ENCODE data around the gene PPP1R37. TPM values are rescaled to one million over a fixed set of nuclear protein-coding genes. Genes with fewer than 3 reads are reported as not detected.

PPP1R37 gene
- total RNA-seq, 4 donors from 2014 or later, result 17.2 to 32.4 (median 17.8) TPM

DNA sequence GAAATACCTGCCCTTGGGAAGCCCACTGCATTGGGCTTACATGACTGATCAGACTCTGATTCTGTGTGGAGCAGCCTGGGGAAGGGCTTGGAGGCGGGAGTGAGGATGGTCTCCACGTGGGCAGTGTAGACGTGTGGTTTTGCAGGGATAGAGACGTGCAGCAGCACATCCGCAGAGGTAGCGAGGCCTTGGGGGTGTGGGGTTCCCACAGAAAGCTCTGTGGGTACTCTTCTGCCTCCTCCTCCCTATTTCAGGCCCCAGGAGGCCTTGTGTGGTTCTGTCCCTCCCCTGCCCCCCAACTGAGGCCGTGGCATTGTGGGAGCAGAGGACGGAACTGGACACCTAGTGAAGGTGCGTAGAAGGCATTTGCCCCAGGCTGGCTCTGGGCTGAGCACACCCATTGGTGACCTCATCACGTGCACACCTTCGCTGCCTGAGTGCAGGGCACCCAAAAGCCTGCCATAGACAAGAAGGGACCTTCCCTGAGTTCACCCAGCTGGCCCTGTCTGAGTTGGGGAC, 28.9 kb downstream of the PPP1R37 start:
- TF ChIP-seq, protein P1, sequence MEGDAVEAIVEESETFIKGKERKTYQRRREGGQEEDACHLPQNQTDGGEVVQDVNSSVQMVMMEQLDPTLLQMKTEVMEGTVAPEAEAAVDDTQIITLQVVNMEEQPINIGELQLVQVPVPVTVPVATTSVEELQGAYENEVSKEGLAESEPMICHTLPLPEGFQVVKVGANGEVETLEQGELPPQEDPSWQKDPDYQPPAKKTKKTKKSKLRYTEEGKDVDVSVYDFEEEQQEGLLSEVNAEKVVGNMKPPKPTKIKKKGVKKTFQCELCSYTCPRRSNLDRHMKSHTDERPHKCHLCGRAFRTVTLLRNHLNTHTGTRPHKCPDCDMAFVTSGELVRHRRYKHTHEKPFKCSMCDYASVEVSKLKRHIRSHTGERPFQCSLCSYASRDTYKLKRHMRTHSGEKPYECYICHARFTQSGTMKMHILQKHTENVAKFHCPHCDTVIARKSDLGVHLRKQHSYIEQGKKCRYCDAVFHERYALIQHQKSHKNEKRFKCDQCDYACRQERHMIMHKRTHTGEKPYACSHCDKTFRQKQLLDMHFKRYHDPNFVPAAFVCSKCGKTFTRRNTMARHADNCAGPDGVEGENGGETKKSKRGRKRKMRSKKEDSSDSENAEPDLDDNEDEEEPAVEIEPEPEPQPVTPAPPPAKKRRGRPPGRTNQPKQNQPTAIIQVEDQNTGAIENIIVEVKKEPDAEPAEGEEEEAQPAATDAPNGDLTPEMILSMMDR (IDR thresholded peaks at IDR 0.05; ENCODE audit: low read depth), result no peak

DNA sequence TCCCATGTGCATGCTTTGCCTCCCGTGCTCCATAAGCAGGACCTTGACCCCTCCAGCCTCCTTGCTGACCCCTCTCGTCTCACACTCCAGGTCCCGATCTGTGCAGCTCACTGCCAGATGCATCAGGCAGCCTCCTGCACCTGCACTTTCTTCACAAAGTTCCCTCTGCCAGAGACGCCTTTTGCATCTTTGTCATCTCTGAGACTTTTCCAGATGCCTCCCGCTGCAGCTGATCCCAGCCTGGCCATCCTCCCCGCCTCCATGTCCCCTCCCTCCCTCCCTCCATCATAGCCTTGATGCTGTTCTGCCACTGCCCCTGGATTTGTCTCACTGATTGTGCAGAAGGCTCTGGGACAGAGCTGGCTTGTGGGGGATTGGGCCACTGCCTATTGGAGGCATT, 29.9 kb downstream of the PPP1R37 start:
- TF ChIP-seq, protein P1 (IDR thresholded peaks at IDR 0.05; ENCODE audit: low read depth), result no peak

DNA sequence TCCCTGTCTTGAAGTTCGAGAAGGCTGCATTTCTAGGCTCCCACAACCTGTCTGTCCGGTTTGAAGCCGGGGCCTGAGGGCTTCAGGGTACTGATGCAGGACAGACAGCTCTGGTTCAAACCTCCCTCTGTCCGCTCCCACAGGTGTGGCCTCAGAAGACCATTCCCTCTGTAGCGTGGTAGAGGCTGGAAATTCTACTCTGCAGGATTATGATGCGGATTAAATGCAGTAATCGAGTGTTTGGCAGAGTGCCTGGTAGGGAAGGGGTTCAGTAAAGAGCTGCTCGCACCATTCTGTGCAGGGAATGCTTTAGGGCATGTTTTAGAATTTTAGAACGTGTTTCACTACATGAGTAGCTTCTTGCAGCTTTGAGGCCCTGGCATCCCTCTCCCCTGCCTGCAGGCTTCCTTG, 30.5 kb downstream of the PPP1R37 start:
- TF ChIP-seq, protein P1 (IDR thresholded peaks at IDR 0.05; ENCODE audit: low read depth), result no peak

DNA sequence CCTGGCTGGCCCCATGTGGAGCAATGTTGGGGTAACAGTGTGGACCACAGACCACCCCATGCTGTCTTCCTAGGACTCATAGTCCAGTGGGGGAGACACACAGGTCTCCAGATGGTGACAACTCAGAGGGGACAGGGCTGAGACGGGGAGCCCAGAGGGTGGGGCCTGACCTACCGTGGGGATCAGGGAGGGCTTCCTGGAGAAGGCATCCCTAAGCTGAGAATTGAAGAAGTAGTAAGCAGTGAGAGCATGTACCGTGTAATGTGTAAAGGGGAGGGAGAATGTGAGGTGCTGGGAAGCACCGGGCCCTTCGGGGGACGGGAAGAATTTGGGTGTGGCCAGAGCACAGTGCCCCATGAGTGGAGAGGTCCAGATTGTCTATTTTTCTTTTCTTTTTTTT, 31.0 kb downstream of the PPP1R37 start:
- TF ChIP-seq, protein P1 (IDR thresholded peaks at IDR 0.05; ENCODE audit: low read depth), result no peak

DNA sequence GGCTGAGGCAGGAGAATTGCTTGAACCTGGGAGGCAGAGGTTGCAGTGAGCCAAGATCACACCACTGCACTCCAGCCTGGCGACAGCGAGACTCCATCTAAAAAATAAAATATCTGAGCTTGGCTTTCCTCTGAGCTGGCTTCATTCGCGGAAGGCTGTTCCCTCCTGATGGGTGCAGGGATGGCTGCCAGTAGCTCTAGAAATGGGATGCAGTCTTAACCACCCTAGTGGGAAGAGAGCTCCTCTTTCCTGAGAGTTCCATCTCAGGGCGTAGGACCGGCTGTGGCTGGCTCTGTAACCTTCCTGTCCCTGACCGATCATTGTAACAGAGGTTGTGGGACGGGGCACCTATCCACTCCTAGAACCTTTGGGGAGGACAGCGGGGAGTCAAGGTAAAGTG, 32.4 kb downstream of the PPP1R37 start:
- TF ChIP-seq, protein P1 (IDR thresholded peaks at IDR 0.05; ENCODE audit: low read depth), result no peak

DNA sequence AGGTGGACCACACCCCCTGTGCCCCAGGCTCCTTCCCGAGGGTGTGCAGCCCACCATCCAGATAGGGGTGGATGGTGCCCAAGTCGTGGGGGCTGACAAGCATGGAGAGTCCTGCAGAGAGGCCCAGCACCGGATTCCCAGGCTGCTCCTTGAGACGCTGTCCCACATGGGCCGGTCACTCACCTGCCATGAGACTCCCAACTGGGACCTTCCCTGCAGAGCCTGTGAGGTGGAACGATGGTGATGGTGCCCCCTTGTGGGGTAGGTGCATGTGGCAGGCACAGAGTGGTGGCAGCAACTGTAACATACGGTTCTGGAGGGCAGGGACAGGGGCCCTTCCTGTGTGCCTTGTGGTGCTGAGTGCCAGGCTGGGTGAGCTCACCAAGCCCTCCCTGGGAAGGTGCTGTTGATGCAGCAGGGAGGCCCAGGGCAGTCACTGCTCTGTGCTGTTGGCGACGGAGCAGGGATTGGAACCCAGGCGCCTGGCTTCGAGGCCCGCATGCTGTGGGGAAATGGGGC, 33.1 kb downstream of the PPP1R37 start:
- TF ChIP-seq, protein P1 (IDR thresholded peaks at IDR 0.05; ENCODE audit: low read depth), result no peak

DNA sequence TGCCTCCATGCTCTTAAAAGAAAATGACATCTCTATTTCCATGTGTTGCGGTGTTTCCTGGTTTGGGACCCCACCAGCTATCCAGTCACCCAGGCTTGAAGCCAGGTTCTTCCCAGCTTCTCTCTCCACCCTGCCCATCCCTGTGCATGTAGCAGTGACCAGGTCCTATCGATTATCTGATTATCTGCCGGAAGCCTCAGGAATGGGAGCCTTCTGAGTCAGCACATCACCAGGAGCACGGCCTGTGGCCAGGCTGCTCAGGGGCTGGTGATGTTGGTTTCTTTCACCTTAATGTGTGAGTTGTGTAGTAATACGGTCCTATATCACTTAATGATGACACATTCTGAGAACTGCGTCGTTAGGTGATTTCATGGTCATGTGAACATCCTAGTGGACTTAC, 33.7 kb downstream of the PPP1R37 start:
- TF ChIP-seq, protein P1 (IDR thresholded peaks at IDR 0.05; ENCODE audit: low read depth), result no peak

All from subcutaneous adipose tissue (tissue), 4 donors.